Measurements from ENCODE around the gene ERI2. TPM values are rescaled to one million over a fixed set of nuclear protein-coding genes. Genes with fewer than 3 reads are reported as not detected.

The ERI2 gene
- total RNA-seq, 1 experiment from 2014 or later = 22.4 TPM

- H3K27ac Mint-ChIP-seq = no peak overlapping the region
These were observed 5.7 kb upstream of the ERI2 start for GRCh38 chr16:20811889-20812439.

More at GRCh38 chr16:20811889-20812439, 5.7 kb upstream of the ERI2 start:
- no peaks in the 10 kb centered on the region for H3K9me3 Mint-ChIP-seq
- Histone ChIP-seq H4K8ac (replicated peaks; ENCODE audit: insufficient read length, low read depth, low read length) (no peak overlapping the region), H3K23ac (ENCODE audit: insufficient read length, low read depth, low read length) (no peak overlapping the region), H3K14ac (ENCODE audit: insufficient read depth, low read length) (no peak overlapping the region), H3K4me1 (ENCODE audit: insufficient read depth, low read length) (no peaks in the 10 kb centered on the region), H3K4me2 (ENCODE audit: insufficient read depth, insufficient read length, low read length) (no peak overlapping the region), H3K23me2 (ENCODE audit: insufficient read length, low read depth, low read length, poor library complexity, severe bottlenecking) (no peaks in the 10 kb centered on the region), H3K27ac (ENCODE audit: insufficient read length, low read depth, low read length) (no peak overlapping the region), H2AFZ (ENCODE audit: low read length) (no peak overlapping the region), H3K79me1 (ENCODE audit: insufficient read depth, low read depth, low read length, poor library complexity, severe bottlenecking) (no peaks in the 10 kb centered on the region), H2BK12ac (ENCODE audit: insufficient read length, low read depth, low read length) (no peak overlapping the region), H3K27me3 (ENCODE audit: insufficient read depth, low read length) (no peaks in the 10 kb centered on the region), H3K4ac (ENCODE audit: low read depth, low read length) (no peak overlapping the region), H4K20me1 (ENCODE audit: control insufficient read depth, insufficient read depth, insufficient read length) (no peaks in the 10 kb centered on the region), H3K56ac (ENCODE audit: insufficient read length, low read depth, low read length) (no peak overlapping the region), H4K5ac (ENCODE audit: insufficient read length, low read depth, low read length) (no peak overlapping the region), H4K91ac (ENCODE audit: insufficient read length, low read depth, low read length) (no peak overlapping the region), H2AK5ac (ENCODE audit: insufficient read length, low read length) (no peak overlapping the region), H2BK15ac (ENCODE audit: low read depth, low read length) (no peak overlapping the region), H3K18ac (ENCODE audit: insufficient read length, low read depth, low read length) (no peak overlapping the region), H3T11ph (ENCODE audit: low read length) (no peak overlapping the region), H2BK5ac (ENCODE audit: insufficient read length, low read length) (no peak overlapping the region), H2BK120ac (ENCODE audit: low read depth, low read length, poor library complexity, severe bottlenecking) (no peak overlapping the region), H3K9ac (ENCODE audit: extremely low read depth, insufficient read length, low read length) (no peak overlapping the region), H2BK20ac (ENCODE audit: low read depth, low read length, poor library complexity, severe bottlenecking) (no peak overlapping the region), H3K9me3 (ENCODE audit: control insufficient read depth, low read depth, low read length) (no peaks in the 10 kb centered on the region), H3K79me2 (ENCODE audit: insufficient read depth, low read length) (no peaks in the 10 kb centered on the region)
- no peak for DNase-seq
- no peaks in the 10 kb centered on the region for H3K27me3 Mint-ChIP-seq (ENCODE audit: low read depth)
- H3K4me3 Mint-ChIP-seq = no peak overlapping the region
- H3K36me3 Mint-ChIP-seq (ENCODE audit: insufficient read depth in 1 of 3, low read depth in 3 of 3) = peaks cover 3 to 19% (median 14%) of the 10 kb centered on the region in 3 experiments; a peak in 5 of 7 replicates
- WGBS (ENCODE audit: extremely low coverage, insufficient read length, low lambda C conversion rate) = no CpG with 5 or more reads among the region's 10 CpGs
- TF ChIP-seq CTCF (conservative IDR thresholded peaks at IDR 0.05) = no peak
- peaks cover 7 to 11% of the 10 kb centered on the region in 2 experiments; a peak in 3 of 4 replicates for H3K4me1 Mint-ChIP-seq

Data from H9 (cell line).